ENCODE results near the gene ATRN.

GRCh38 chr20:3691306-3691705 is 220.5 kb downstream of the ATRN start:
- no peak for TF ChIP-seq CTCF (conservative IDR thresholded peaks at IDR 0.05 in 1 of 2, IDR thresholded peaks at IDR 0.05 in 1 of 2; ENCODE audit: extremely low read depth in 1 of 2, insufficient read depth in 1 of 2, low read depth in 1 of 2, low read length in 2 of 2)
- no peak for TF ChIP-seq EZH2 (IDR thresholded peaks at IDR 0.05; ENCODE audit: borderline replicate concordance, low read length)
